ENCODE measurements around the gene SLC28A2.
"Not testable (repeated sequence)": the region's sequence is repeated elsewhere in the genome, so short reads cannot be mapped to it uniquely, and the experiment has no call there.

Gene SLC28A2

DNA sequence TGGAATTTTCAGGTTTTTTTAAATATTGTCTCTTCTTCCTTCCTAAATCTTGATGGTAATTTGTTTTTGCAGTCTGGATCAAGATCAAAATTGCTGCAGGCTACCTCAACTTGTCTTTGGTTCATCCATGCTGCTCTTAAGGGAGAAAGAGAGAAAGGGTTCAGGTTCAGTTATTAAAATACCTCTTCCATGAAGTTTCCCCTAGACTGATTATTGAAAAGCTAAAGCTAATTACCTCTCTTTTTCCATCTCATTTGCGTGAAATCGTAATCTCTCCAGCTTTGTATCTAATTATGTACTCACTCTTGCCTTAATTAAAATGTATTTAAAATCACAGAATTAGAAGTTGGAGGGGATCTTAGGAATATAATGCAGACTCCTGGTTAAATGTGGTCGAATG lies 52.7 kb downstream of the SLC28A2 start:
- no peak for DNase-seq (ENCODE audit: low spot score)
- TF ChIP-seq CTCF (IDR thresholded peaks at IDR 0.05; ENCODE audit: borderline replicate concordance, control extremely low read depth, extremely low read depth, insufficient read depth, missing control alignments), result no peak
- in situ Hi-C loops (cut with MboI; ENCODE audit: low sequenced_read_pairs, unreplicated experiment), result loop anchor here (10.0 kb wide), 1 partner anchor 90 kb away; no protein-coding TSS in a partner anchor

GRCh38 chr15:45306105-45306504 lies 54.1 kb downstream of the SLC28A2 start:
- in situ Hi-C loops (cut with MboI; ENCODE audit: low sequenced_read_pairs, unreplicated experiment), result loop anchor here (10.0 kb wide), 1 partner anchor 89 kb away; no protein-coding TSS in a partner anchor

GRCh38 chr15:45307230-45307924 lies 55.3 kb downstream of the SLC28A2 start:
- peak; percentile 34 for TF ChIP-seq CTCF (IDR thresholded peaks at IDR 0.05; ENCODE audit: borderline replicate concordance, control extremely low read depth, extremely low read depth, insufficient read depth, missing control alignments)
- in situ Hi-C loops (cut with MboI; ENCODE audit: low sequenced_read_pairs, unreplicated experiment), result loop anchor here (10.0 kb wide), 1 partner anchor 87 kb away; no protein-coding TSS in a partner anchor
- DNase-seq (ENCODE audit: low spot score), result peak; percentile 45

More at GRCh38 chr15:45306105-45306504, 54.1 kb downstream of the SLC28A2 start:
- DNase-seq (ENCODE audit: low spot score), result no peak
- TF ChIP-seq CTCF (IDR thresholded peaks at IDR 0.05; ENCODE audit: borderline replicate concordance, control extremely low read depth, extremely low read depth, insufficient read depth, missing control alignments), result no peak

DNA sequence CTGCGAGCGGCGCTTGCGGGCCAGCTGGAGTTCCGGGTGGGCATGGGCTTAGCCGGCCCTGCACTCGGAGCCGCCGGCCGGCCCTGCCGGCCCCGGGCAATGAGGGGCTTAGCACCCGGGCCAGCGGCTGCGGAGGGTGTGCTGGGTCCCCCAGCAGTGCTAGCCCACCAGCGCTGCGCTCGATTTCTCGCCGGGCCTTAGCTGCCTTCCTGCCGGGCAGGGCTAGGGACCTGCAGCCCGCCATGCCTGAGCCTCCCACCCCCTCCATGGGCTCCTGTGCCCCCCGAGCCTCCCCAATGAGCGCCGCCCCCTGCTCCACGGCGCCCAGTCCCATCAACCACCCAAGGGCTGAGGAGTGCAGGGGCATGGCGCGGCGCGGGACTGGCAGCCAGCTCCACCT lies 62.1 kb downstream of the SLC28A2 start:
- DNase-seq (ENCODE audit: low spot score); in situ Hi-C loops (cut with MboI; ENCODE audit: low sequenced_read_pairs, unreplicated experiment): not testable (repeated sequence)

DNA sequence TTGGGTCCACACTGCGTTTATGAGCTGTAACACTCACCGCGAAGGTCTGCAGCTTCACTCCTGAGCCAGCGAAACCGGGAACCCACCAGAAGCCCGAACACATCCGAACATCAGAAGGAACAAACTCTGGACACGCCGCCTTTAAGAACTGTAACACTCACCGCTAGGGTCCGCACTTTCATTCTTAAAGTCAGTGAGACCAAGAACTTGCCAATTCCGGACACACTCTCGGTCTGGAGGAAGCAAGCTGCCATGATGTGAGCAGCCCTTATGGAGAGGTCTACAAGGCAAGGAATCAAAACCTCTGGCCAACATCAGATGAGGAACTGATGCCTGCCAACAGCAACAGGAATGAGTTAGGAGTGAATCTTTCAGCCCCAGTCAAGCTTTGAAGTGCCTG lies 62.9 kb downstream of the SLC28A2 start:
- no peak for DNase-seq (ENCODE audit: low spot score)
- in situ Hi-C loops (cut with MboI; ENCODE audit: low sequenced_read_pairs, unreplicated experiment), result no loop called here
- no peak for TF ChIP-seq CTCF (IDR thresholded peaks at IDR 0.05; ENCODE audit: borderline replicate concordance, control extremely low read depth, extremely low read depth, insufficient read depth, missing control alignments)

GRCh38 chr15:45319472-45320214 lies 67.6 kb downstream of the SLC28A2 start:
- no peak for DNase-seq (ENCODE audit: low spot score)
- TF ChIP-seq CTCF (IDR thresholded peaks at IDR 0.05; ENCODE audit: borderline replicate concordance, control extremely low read depth, extremely low read depth, insufficient read depth, missing control alignments), result no peak
- in situ Hi-C loops (cut with MboI; ENCODE audit: low sequenced_read_pairs, unreplicated experiment), result no loop called here

Data from GM13976 (cell line).